ENCODE results near the gene RIC1.
A peak's percentile ranks its signal among the peaks of the same experiment; 100 is the strongest.

Gene RIC1

DNA sequence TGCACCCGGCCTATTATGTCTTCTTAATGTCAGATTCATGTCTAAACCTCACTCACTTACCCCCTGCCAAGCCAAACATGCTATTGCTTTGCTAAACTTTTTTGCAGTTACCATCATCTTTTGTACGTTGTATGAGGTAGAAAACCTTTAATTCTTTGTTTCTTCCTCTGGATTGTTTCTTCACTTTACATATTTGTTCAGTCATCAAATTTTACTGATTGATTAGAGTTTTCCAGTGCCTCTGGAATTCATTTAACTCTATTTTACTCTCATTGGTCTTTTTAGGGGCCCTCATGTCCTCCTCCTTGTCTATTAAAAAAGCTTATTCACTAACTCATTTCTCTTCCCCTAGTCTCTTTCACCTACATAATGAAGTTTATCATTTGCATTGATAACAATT lies 67.0 kb downstream of the RIC1 start:
- Histone ChIP-seq H3K27ac (ENCODE audit: extremely low read depth, low read depth, low read length) (no peak overlapping the region), H3K9me3 (ENCODE audit: control insufficient read depth, insufficient read depth, low read depth, low read length) (no peaks in the 10 kb centered on the region), H3K4me3 (ENCODE audit: low read depth, low read length) (no peak overlapping the region), H3K4me1 (ENCODE audit: control insufficient read depth, insufficient read depth, low read length) (peaks cover 8% of the 10 kb centered on the region; the same call in 1 of the 2 replicates), H3K36me3 (ENCODE audit: control insufficient read depth in 2 of 2, insufficient read depth in 1 of 2, low read length in 2 of 2) (no peaks in the 10 kb centered on the region)
- POLR2A ChIA-PET, result interaction anchor here (0.9 kb wide), 1 partner anchor 903 kb away, joined by 3 read pairs; the partner anchor contains the start of gene RCL1
- TF ChIP-seq GLIS1 (tag by site-specific recombination; IDR thresholded peaks at IDR 0.05) (0 out of 2 replicates have a peak, but pooled peaks have one; percentile 15), PRDM6 (tag by site-specific recombination; IDR thresholded peaks at IDR 0.05) (no peak)
- CTCF ChIA-PET, result interaction anchor here (1.1 to 1.4 kb wide), 2 partner anchors 8 to 20 kb away, joined by 3 read pairs; no protein-coding TSS in a partner anchor

DNA sequence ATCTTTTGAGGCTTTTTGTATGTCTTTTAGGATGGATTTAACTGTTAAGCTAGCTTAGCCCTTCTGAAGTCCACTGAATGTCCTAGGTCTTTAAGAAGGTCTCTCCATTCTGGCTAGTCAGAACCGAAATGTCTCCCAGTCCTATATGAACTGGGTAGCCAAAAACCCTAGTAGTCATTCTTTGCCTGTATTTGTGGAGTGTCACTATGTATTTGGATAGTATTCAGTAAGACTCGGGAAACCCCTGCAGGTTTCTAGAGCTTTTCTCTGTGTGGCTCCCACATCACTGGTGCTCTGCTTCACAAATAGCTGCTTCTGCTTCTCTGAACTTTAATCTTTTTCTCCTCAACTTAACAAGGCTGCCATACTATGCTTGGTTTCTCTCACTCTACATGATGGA lies 68.0 kb downstream of the RIC1 start:
- Histone ChIP-seq H3K36me3 (ENCODE audit: control insufficient read depth in 2 of 2, insufficient read depth in 1 of 2, low read length in 2 of 2) (no peaks in the 10 kb centered on the region), H3K27ac (ENCODE audit: extremely low read depth, low read depth, low read length) (no peak overlapping the region), H3K4me1 (ENCODE audit: control insufficient read depth, insufficient read depth, low read length) (peaks cover 8% of the 10 kb centered on the region; the same call in 1 of the 2 replicates), H3K9me3 (ENCODE audit: control insufficient read depth, insufficient read depth, low read depth, low read length) (no peaks in the 10 kb centered on the region), H3K4me3 (ENCODE audit: low read depth, low read length) (no peak overlapping the region)
- ChIA-PET POLR2A (no interaction called here), CTCF (interaction anchor here (0.6 to 0.9 kb wide), 4 partner anchors 8 to 260 kb away, joined by 3 read pairs; no protein-coding TSS in a partner anchor)
- TF ChIP-seq PRDM6 (tag by site-specific recombination; IDR thresholded peaks at IDR 0.05), result no peak
- TF ChIP-seq BCL11B (tag by site-specific recombination; IDR thresholded peaks at IDR 0.05; ENCODE audit: low read depth), result no peak
- TF ChIP-seq ZNF596 (tag by site-specific recombination; IDR thresholded peaks at IDR 0.05), result no peak
- TF ChIP-seq ZNF510 (tag by site-specific recombination; IDR thresholded peaks at IDR 0.05; ENCODE audit: insufficient replicate concordance), result no peak
- TF ChIP-seq ZNF621 (tag by site-specific recombination; IDR thresholded peaks at IDR 0.05), result no peak
- TF ChIP-seq WT1 (tag by site-specific recombination; IDR thresholded peaks at IDR 0.05), result no peak
- TF ChIP-seq ZNF544 (tag by site-specific recombination; IDR thresholded peaks at IDR 0.05), result no peak
- no peak for TF ChIP-seq ZNF274 (IDR thresholded peaks at IDR 0.05; ENCODE audit: low read length)
- no peak for TF ChIP-seq ZNF274 (tag by site-specific recombination; IDR thresholded peaks at IDR 0.05; ENCODE audit: borderline replicate concordance)
- no peak for TF ChIP-seq TCF7L2 (IDR thresholded peaks at IDR 0.05; ENCODE audit: borderline replicate concordance, low read depth, low read length)
- TF ChIP-seq, protein P1, sequence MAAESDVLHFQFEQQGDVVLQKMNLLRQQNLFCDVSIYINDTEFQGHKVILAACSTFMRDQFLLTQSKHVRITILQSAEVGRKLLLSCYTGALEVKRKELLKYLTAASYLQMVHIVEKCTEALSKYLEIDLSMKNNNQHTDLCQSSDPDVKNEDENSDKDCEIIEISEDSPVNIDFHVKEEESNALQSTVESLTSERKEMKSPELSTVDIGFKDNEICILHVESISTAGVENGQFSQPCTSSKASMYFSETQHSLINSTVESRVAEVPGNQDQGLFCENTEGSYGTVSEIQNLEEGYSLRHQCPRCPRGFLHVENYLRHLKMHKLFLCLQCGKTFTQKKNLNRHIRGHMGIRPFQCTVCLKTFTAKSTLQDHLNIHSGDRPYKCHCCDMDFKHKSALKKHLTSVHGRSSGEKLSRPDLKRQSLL (tag by site-specific recombination; IDR thresholded peaks at IDR 0.05), result no peak
- no peak for TF ChIP-seq ZNF202 (tag by site-specific recombination; IDR thresholded peaks at IDR 0.05; ENCODE audit: borderline replicate concordance)
- no peak for TF ChIP-seq ZNF692 (tag by site-specific recombination; IDR thresholded peaks at IDR 0.05)
- no peak for TF ChIP-seq ZNF324 (tag by site-specific recombination; IDR thresholded peaks at IDR 0.05)
- TF ChIP-seq ZNF837 (tag by site-specific recombination; IDR thresholded peaks at IDR 0.05), result no peak
- no peak for TF ChIP-seq ZNF514 (tag by site-specific recombination; IDR thresholded peaks at IDR 0.05)
- no peak for TF ChIP-seq SP3 (tag by site-specific recombination; IDR thresholded peaks at IDR 0.05)
- TF ChIP-seq ZNF785 (tag by site-specific recombination; IDR thresholded peaks at IDR 0.05), result no peak
- TF ChIP-seq, protein P2, sequence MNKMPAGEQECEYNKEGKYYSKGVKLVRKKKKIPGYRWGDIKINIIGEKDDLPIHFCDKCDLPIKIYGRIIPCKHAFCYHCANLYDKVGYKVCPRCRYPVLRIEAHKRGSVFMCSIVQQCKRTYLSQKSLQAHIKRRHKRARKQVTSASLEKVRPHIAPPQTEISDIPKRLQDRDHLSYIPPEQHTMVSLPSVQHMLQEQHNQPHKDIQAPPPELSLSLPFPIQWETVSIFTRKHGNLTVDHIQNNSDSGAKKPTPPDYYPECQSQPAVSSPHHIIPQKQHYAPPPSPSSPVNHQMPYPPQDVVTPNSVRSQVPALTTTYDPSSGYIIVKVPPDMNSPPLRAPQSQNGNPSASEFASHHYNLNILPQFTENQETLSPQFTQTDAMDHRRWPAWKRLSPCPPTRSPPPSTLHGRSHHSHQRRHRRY (tag by site-specific recombination; IDR thresholded peaks at IDR 0.05), result no peak
- TF ChIP-seq ZNF747 (tag by site-specific recombination; IDR thresholded peaks at IDR 0.05), result no peak
